Ecto neural progenitor cell (in vitro differentiated cells): ENCODE results near the gene MS4A12.
"Not testable (repeated sequence)": the region's sequence is repeated elsewhere in the genome, so short reads cannot be mapped to it uniquely, and the experiment has no call there.

ENCODE experiments used
- DNase-seq: peaks from one replicate; pipeline ENCODE4 v3.0.0-alpha.2; 2018; ENCODE audit warnings: low spot score

Gene MS4A12, protein sequence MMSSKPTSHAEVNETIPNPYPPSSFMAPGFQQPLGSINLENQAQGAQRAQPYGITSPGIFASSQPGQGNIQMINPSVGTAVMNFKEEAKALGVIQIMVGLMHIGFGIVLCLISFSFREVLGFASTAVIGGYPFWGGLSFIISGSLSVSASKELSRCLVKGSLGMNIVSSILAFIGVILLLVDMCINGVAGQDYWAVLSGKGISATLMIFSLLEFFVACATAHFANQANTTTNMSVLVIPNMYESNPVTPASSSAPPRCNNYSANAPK

DNA sequence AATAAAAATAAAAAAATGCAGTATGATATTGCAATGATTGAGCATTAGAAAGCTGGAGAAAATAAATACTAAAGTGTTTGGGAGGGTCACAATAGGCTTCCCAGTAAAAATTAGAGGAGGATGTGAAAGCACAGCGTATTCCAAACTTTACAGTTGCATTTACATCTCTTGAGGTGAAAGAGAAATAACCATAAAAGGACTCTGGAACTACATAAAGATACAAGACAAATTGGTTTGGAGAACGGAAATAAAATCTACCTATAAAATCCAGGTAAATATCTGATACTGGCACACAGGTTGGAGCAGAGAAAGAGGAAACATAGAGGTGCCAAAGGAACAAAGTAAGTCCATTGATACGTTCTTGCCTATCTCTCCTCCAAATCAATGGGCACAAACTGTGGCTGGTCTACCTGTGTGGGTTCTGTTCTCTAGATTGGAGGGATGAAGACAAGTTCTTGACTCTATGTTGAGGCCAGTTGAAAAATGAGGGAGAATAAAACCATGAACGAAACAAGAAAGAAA lies at the start of gene MS4A12:
TSS of gene MS4A12 (plus strand) at position 291 of the 522 bp plus-strand sequence. CDS start 4,541 bp downstream, outside the sequence.
- DNase-seq = no peak

DNA sequence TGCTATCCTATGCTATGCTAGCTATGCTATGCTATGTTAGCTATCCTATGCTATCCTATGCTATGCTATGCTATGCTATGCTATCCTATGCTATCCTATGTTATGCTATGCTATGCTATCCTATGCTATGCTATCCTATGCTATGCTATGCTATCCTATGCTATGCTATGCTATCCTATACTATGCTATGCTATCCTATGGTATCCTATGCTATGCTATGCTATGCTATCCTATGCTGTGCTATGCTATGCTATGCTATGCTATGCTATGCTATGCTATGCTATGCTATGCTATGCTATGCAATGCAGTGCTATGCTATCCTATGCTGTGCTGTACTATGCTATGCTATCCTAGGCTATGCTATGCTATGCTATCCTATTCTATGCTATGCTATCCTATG lies 45.5 kb upstream of the MS4A12 start:
- no peak for DNase-seq

DNA sequence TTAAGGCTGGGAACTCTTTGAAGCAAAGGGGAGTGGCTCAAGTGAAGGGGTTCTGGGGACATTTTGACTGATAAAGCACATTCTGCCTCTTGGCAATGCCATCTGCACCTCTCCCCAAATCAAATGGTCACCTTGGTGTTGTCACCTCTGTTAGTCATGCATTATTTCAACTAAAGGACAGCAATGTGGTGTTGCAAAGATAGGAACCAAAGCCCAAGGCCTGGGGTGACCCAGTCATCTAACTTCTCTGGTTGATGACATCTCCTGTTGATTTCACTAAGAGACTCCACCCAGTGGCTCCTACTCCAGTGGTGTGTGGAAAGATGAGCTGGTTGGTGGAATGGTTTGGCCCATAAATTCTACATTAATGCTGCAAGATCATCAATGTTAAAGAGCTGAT lies 44.7 kb upstream of the MS4A12 start:
- no peak for DNase-seq

DNA sequence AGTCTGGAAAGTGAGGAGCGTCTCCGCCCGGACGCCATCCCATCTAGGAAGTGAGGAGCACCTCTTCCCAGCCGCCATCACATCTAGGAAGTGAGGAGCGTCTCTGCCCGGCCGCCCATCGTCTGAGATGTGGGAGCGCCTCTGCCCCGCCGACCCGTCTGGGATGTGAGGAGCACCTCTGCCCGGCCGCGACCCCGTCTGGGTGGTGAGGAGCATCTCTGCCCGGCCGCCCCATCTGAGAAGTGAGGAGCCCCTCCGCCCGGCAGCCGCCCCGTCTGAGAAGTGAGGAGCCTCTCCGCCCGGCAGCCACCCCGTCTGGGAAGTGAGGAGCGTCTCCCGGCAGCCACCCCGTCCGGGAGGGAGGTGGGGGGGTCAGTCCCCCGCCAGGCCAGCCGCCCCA lies 41.4 kb upstream of the MS4A12 start:
- DNase-seq = not testable (repeated sequence)

DNA sequence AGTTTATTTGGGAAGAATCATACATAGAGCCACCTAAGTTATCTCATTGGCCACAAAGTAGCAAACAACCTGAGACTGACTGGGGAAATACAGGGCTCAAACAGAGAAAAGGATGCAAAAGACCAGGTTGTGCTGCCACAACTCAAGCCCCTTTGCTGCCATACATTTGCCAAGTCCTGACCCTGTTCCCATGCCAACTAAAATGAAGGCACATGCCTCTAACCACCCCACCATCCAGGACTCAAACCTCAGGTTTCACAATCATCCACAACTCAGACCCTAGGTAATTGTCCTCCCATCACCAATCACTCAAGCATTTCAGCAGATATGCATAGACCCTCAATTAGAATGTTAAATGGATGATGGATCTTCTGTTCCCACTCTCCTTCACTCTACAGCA lies 38.4 kb upstream of the MS4A12 start:
- no peak for DNase-seq

DNA sequence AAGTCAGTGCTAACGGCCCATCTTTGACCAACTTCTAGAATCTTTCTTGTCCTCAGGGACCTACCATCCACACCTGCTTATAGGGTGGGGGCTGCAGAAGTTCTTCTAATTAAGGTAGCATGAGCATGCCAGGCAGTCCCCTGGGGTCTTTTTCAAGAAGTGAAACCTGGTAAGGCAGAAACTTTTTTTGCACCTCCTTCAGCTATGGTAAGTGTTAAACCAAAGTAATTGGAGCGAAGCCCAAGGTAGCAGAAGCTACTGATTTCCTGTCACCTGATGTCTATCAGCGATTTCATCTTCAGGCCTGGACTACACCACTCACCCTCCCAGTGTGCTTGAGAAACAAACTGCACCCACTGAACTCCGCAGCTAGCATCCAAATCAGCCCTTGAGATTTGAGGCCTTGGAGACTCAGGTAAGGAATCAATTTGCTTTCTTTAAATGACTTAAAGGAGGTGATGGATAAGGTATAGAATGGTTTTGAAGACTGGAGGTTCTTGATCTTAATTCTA lies 37.0 kb upstream of the MS4A12 start, which contains the start of gene MS4A1:
TSS of gene MS4A1 (plus strand) at position 317 of the 512 bp plus-strand sequence. CDS start 6,528 bp downstream, outside the sequence.
- DNase-seq = no peak

DNA sequence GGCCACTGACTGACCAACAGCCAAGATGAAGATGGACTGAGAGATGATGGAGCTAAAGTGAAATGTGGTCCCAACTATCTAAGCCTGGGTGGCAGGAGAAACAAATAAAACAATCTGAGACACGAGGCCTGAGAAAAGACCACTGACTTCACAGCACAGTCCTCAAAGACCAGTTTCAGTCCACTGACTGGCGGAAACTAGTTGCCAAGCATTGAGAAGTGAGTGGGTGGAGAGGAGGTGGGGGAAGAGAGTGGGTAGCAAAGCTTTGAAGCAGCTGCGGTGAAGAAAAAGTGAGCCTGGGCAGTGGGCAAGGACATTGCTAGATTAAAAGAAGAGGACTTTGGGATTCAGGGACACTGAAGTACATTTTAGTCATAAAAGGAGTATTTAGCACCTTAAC lies 35.0 kb upstream of the MS4A12 start:
- no peak for DNase-seq

DNA sequence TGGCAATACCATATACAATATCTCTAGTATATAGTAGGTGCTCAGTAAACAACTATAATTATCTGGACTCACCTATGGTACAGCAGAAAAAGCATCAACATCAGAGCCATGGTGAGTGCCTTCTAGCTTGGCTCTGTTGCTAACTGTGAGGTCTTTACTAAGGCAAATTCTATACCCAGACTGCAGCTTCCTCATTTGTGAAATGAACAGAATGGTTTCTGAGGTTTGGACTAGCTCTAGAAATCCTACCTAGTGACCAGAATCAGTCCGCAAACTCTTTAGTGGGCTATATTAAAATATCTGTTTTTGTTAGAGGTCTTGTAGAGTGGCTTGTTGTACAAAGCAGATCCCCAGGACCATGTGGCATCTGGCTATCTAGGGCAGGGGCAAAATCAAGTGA lies 33.2 kb upstream of the MS4A12 start:
- DNase-seq = no peak

DNA sequence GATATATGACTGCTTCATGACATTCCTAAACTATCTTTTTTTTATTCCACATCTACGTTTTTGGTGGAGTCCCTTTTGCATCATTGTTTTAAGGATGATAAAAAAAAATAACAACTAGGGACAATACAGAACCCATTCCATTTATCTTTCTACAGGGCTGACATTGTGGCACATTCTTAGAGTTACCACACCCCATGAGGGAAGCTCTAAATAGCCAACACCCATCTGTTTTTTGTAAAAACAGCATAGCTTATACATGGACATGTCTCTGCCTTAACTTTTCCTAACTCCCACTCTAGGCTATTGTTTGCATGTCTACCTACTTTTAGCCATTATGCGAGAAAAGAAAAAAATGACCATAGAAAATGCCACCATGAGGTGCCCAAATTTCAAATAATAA lies 23.7 kb upstream of the MS4A12 start:
- DNase-seq = no peak

DNA sequence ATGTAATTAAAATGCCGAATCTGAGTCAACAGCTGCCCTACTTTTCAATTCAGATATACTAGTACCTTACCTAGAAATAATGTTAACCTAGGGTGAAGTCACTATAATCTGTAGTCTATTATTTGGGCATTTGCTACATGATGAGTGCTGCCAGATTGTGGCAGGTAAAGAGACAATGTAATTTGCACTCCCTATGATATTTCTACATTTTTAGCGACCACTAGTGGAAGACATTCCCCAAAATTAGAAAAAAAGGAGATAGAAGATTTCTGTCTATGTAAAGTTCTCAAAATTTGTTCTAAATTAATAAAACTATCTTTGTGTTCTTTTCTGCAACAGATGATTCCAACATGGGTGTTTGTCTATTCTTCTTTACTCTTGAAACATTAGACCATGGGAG lies 22.9 kb upstream of the MS4A12 start:
- DNase-seq = no peak

DNA sequence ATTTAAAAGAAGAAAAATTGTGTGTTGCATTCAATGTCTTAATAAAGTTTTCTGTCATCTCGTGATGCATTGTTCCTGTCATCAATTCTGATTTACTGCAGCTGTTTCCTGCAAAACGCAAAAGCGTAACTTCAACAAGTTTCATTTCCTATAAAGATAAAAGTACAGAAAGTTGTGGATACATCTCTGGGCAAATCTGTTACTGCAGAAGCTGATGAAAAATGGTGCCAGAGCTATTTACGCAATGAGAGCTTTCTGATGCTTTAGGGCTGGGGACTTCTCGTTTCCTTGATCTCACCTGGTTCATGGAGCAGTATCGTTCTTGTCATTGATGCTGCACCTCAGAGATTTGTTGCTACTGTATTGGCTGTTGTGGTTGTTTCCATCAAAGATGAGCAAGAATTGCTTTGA lies 15.5 kb upstream of the MS4A12 start:
- DNase-seq = no peak

DNA sequence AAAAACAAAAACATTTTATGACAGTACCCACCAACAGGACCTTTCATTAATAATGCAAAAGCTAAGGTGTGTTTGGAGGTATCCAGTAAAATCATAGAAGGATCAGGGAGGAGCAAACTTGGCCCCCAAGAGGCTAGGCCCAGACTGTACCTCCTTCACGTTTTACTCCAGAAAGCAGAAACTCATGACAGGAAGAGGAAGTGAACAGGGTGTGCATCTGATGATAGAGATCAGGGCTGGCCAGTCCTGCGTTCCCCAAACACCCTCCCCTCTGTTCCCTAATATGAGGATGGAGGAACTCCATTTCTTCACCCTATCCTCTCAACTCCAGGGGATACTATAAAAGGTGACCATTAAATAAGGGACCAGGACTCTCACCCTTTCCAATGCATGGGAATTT lies 10.2 kb upstream of the MS4A12 start:
- no peak for DNase-seq

DNA sequence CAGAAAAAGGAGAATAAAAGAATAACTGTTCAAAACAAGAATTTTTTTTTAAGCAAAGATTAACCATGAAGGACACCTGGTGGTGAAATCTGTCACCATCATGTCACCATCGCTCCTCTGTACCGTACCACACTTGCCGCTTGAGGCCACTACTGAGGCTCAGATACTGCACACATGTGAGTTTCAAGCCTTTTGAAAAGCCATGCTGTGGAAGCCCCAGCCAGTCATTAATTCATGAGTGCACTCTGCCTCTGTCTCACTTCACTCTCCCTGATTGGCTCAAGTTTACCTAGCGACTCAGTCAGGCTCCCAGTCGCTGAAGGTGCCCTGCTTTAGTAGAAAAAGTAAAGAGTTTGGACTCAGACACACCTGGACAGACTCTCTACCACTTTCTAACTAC lies 6.6 kb upstream of the MS4A12 start:
- DNase-seq = peak; percentile 53

DNA sequence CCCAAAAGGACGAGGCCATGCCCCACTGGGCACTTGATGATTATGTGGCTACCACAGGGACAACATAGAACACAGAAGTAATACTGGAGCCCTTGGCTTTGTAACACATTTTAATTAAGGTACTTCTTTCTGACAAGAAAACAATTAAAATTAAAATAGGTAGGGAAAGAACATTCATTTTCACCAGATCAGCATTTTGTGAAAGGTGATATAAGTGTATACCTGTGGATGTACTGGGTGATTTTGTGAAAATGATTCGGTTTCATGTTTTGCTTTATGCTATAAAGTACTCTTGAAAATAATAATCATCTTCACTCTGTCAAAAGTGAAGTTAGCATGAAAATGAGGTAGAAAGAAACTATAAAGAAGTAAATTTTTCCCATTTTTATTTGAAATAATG lies 876 bp downstream of the MS4A12 start:
- no peak for DNase-seq

DNA sequence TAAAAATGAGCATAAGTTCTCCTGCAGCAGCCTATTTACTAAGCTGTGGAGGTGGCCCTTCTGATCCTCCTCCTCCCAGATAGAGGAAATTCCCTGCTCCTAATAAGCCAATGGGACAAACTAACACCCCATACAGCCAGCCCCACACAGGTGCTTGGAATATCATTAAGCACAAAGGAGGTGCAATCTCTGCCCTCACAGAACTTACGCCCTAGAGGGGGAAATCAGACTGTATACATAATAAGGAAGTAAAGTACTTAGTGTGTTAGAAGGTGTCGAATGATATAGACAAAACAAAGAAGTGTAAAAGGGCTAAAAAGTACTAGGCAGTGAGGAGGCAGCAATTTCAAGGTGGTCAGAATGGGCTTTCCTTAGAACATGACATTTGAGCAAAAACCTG lies 5.8 kb downstream of the MS4A12 start:
- no peak for DNase-seq

DNA sequence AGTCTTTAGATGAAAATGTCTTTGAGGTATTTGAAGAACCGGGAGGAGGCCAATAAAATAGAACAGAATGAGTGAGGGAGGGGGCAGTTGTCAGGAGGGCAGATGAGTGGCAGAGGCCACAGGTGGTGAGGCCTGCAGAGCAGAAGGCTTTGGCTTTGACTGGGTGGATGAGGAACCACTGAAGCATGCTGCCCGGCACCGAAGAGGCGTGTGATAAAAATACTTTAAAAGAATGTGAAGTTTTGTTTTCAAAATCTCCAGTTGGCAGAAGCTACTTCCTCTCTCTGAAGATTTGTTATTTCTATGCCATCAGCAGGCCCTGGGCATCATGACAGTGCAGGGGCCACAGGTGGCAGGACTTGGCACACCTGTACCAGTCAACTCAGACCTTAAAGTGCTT lies 6.3 kb downstream of the MS4A12 start:
- DNase-seq = no peak

DNA sequence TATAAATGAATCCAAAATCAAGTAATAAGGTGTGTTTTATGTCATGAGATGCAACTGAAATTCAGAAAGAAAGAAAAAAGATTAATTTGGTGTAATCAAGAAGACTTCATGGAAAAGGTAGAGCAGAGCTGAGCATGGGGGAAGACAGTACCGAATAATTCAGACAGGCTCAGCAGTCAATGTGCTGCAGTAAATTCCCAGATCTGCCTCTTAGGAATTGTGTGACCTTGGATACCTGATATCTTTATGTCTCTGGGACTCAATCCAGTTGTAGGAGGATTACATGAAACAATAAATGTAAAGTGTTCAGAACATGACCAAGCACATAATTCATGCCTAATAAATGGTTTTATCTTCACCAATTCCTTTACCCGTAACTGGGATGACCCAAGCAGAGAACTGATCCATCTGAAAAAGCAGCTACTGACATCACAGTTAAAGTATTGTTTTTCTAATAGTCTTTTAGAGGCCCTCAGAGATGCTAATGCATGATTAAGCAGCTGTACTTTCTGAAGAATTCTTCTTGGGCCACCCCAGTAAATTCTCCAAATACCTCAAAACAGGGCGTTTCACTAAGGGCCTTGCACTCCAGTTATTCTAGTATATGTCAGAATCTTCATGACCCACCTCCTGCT lies 7.8 kb downstream of the MS4A12 start:
- no peak for DNase-seq

DNA sequence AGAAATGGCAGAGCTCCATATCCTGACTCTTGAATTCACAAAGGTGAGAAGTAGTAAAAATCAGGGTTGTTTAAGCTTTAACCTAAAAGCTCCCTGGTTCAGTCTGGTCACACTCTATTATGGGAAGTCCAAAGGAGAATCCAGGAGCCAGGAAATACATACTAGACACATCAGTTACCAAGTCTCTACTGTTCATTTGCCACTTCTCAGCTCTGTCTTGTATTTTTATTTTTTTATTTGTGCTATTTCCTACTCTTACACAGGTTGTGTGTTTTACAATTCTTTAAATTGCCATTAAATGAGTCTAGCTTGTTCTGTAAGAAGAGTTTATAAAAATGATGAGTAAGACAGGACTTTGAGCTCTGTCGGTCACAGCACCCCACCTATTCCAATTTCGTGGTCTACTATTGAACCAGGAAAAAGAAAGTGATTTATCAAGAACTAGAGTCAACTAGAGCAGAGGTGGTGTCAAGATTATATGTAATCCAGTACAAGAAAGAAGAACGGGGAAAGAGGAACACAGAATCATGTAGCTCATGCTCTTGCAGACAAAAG lies 9.7 kb downstream of the MS4A12 start:
- no peak for DNase-seq

DNA sequence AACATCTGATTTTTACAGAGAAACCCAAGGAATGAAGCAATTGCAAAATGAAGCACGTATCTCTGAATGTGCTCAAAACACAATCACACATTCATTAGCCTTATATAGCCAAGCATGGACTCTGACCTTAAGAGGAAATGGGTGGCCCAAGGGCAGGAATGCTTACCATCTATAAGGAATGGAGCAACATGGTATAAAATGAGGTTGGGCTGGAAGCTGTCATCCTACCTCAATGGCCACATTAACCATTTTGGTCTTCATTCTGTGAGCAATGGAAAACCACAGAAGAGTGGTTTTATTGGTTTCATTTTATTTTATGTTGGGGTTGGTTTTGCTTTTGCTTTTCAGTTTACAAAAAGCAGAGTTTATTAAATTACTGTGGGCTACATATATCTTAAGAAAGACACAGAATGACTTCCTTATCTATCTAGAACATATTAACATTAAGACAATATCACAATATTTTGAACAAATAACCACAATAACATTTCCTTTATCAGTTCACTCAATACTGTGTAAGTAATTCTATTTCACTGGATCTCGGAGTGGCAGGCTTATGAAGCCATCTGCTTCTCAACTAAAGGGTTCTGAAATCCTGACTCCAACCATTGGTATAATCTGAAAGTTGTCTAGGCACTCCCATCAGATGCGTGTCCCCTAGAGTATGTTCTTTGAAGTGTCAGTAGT lies 11.8 kb downstream of the MS4A12 start:
- DNase-seq = no peak

DNA sequence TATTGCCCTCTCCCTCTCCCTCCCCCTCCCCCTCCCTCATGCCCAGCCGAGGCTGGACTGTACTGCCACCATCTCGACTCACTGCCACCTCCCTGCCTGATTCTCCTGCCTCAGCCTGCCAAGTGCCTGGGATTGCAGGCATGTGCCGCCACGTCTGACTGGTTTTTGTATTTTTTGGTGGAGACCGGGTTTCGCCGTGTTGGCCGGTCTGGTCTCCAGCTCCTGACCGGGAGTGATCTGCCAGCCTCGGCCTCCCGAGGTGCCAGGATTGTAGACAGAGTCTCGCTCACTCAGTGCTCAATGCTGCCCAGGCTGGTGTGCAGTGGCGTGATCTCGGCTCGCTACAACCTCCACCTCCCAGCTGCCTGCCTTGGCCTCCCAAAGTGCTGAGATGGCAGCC lies 17.0 kb downstream of the MS4A12 start:
- DNase-seq = not testable (repeated sequence)

DNA sequence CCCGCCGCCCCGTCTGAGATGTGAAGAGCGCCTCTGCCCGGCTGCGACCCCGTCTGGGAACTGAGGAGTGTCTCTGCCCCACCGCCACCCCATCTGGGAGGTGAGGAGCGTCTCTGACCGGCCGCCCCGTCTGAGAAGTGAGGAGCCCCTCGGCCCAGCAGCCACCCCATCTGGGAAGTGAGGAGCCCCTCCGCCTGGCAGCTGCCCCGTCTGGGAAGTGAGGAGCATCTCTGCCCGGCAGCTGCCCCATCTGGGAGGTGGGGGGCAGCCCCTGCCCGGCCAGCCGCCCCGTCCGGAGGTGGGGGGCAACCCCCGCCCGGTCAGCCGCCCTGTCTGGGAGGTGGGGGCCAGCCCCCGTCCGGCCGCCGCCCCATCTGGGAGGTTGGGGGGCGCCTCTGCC lies 17.6 kb downstream of the MS4A12 start:
- DNase-seq = not testable (repeated sequence)

DNA sequence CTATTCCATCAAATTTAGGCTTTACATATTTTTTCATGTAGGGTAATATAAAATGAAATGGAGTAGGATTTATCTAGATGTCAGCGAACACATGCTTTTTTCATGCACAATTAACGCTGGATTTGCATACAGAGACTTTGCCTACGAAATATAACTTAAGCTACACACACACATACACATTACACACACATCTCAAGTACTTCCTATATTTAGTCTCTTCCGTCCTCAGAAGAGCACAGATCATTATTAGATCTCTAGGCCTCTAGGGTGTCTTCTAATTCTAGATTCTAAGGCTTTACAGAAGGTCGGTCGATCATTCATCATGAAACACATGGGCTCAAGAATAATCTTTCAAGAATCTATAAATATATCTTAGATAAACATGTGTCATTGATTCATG lies 18.8 kb downstream of the MS4A12 start:
- DNase-seq = no peak
